NCI-H345 treated with DMSO at 0.1 percent for 48 hours (cell line): ENCODE measurements around the gene ETFA.

ENCODE experiments used
- DNase-seq: peaks from one replicate; lab custom pipeline; 2025; ENCODE audit not compliant: unreplicated experiment; lab: John Stamatoyannopoulos, UW

The ETFA gene

DNA sequence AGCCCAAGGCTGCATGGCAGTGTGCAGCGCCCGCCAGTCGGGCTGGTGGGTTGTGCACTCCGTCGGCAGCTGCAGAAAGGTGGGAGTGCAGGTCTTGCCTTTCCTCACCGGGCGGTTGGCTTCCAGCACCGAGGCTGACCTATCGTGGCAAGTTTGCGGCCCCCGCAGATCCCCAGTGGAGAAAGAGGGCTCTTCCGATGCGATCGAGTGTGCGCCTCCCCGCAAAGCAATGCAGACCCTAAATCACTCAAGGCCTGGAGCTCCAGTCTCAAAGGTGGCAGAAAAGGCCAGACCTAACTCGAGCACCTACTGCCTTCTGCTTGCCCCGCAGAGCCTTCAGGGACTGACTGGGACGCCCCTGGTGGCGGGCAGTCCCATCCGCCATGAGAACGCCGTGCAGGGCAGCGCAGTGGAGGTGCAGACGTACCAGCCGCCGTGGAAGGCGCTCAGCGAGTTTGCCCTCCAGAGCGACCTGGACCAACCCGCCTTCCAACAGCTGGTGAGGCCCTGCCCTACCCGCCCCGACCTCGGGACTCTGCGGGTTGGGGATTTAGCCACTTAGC is 29.6 kb upstream of the ETFA start:
- DNase-seq: no peak

DNA sequence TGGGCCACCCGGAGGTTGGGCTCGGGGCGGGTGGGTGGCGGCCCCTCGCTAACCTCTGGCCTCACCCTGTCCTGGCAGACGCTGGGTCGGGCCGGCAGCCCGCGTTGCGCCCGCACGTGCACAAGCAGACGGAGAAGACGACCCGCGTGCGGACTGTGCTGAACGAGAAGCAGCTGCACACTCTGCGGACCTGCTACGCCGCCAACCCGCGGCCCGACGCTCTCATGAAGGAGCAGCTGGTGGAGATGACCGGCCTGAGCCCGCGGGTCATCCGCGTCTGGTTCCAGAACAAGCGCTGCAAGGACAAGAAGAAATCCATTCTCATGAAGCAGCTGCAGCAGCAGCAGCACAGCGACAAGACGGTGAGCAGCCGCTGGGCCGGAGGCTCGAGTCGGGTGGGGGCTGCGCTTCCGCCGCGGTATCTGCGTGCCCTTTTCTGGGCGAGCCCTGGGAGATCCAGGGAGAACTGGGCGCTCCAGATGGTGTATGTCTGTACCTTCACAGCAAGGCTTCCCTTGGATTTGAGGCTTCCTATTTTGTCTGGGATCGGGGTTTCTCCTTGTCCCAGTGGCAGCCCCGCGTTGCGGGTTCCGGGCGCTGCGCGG is 29.0 kb upstream of the ETFA start:
- peak; percentile 9 for DNase-seq

DNA sequence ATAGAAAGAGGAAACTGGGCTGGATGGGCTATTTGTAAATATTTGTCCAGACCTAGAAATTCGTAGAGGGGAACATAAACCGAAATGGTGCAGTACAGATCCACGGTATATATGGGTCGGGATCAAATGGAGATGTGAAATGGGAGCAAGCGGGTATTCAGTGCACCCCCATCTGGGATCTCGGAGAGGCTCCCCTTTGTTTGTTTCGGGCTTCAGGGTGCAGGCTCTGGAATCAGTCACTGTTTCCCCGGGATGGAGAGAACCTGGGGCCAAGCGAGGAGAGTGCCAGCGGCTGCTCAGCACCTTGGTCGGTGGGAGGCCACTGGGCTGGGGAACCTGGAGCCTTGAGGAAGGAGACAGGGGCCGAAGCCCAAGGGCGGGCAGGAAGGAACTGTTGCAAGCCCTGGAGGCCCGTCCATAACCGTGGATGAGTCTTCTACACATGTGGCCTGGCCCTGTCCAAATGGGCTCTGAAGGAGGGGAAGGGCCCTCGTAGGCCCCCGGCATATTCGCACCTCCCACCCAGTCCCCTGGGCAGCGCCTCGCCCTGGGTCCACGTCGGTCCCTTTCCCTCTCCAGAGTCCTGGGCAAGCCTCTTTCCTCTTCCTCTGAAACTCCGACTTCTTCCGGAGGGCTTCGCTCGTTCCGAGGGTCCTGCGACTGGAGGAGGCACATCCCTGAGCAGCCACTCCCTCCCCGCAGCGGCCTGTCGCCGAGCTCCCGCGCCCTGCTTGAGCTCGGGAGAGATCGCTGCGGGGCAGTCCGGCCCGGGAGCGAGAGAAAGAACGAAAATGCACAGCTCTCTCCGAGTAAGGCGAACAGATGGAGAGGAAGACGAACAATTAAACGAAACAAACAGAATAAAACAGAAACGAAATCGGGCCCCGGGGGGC is 28.3 kb upstream of the ETFA start:
- no peak for DNase-seq

DNA sequence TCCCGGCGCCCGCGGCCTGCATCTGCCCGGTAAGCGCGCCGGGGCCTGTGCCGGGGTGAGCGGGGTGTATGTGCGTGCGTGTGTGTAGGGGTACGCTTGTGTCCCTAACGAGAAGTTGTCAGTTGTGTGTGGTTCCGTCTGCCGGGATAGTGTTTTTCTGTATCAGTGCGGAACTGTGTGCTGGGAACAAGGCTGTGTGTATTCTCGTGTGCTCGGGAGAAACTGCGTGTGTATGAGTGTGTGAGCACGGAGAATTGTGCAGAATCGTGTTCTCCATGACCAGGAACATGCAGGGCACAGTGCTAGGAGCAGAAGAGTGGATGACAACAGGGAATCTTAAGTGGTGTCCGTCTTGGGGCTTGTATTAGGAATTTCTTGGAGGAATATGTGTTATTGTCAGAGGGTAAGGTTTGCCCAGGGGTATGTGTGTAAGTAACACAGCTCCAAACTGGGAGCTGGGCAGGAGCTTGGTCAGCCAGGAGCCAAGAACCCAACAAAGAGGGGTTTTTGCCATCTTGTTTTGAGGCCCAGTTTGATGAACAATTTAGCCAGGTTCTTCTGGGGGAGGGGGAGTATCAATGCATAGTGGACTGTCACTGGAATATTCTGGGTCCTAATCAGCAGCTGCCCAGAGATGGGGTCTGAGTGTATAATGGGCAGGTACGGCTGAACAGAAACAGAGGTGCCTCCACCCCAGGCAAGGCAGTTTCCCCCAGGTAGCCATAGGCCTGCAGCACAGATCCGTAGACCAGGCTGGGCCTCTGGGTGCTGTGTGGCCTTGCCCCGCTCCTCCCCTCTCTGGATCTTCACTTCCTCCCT is 27.4 kb upstream of the ETFA start:
- no peak for DNase-seq

DNA sequence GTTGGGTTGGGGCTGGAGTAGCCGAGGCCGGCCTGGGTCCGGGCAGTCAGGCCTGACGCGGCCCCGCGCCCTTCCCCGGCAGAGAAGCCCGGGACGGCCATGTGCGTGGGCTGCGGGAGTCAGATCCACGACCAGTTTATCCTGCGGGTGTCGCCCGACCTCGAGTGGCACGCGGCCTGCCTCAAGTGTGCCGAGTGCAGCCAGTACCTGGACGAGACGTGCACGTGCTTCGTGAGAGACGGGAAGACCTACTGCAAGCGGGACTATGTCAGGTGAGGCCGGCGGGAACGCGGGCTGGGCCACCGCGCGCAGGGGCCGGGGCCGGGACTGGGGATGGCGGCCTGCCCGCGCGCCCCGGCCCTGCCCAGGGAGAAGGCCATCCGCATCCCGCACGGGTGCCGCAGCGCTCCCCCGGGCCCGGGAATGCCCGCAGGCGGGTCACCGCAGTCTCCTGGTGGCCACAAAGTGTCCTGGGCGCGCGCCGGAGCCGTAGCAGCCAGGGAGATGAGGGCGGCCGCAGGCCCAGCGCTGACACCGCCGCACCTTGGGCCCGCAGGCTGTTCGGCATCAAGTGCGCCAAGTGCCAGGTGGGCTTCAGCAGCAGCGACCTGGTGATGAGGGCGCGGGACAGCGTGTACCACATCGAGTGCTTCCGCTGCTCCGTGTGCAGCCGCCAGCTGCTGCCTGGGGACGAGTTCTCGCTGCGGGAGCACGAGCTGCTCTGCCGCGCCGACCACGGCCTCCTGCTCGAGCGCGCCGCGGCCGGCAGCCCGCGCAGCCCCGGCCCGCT is 26.6 kb upstream of the ETFA start:
- DNase-seq: no peak

DNA sequence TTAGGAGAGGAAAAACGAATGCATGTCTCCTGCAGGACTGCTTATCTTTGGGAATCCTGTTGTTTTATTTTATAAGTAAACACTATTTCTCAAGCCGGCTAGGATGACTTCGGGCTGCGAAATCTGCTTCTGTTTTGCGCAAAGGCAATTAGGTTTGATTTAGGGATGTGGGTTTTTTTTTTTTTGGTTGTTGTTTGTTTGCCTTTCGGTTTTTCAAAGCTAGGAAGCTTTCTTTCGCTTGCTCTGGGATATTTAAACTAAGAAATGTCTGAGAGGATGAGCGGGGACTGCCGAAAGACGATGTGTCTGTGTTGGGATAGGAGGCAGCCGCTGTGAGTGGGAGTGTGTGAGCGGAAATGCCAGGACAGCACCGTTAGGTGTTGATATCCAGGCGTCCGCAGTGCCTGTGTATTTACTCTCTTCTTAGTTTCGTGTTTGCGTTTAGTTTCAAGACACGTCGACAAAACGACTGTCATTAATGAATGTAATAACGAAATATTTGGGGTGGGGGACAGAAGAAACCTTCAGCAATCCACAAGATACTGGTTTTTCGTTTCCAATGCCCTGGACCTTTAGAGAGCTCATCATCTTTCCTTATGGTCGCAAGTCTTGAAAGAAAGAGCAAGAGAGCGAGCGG is 25.9 kb upstream of the ETFA start:
- DNase-seq: no peak

DNA sequence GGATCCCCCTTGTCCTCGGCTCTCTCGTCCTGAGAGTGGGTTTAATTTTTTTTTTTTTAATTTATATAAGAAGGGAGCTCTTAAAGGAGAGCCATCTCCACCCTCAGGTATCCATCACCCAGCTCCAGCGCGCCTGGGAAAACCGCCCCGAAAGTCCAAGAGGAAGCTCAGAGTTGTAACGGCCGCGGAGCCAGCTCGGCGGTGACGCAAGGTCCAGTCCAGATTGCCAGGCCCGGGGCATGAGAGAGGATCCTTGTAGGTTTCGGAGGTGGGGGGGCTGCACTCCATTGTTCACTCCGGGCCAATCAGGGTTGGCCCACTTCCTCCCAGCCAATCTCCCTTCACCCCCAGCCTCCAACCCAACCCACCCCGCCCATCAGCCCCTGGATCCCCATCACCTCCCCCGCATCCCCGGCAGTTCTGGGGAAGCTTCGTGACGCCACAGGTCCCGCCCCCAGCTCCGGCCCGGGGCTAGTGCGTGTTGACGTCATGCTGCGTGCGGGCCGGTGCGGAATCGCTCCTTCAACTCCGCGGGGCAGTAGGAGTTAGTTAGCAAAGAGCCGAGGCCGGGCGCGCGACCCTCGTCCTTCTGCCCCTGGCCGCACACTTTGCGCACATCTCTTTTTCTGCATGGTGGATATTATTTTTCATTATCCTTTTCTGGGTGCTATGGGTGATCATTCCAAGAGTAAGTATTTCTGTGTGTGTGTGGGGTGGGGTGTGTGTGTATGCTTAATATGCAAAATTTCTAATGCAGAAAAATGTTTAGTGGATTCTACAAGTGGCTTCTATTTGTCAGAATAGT is 25.2 kb upstream of the ETFA start, which contains the start of gene ISL2:
TSS of gene ISL2 (plus strand) at position 520 of the 805 bp plus-strand sequence. CDS start at position 631, 111 bp downstream.
- no peak for DNase-seq

DNA sequence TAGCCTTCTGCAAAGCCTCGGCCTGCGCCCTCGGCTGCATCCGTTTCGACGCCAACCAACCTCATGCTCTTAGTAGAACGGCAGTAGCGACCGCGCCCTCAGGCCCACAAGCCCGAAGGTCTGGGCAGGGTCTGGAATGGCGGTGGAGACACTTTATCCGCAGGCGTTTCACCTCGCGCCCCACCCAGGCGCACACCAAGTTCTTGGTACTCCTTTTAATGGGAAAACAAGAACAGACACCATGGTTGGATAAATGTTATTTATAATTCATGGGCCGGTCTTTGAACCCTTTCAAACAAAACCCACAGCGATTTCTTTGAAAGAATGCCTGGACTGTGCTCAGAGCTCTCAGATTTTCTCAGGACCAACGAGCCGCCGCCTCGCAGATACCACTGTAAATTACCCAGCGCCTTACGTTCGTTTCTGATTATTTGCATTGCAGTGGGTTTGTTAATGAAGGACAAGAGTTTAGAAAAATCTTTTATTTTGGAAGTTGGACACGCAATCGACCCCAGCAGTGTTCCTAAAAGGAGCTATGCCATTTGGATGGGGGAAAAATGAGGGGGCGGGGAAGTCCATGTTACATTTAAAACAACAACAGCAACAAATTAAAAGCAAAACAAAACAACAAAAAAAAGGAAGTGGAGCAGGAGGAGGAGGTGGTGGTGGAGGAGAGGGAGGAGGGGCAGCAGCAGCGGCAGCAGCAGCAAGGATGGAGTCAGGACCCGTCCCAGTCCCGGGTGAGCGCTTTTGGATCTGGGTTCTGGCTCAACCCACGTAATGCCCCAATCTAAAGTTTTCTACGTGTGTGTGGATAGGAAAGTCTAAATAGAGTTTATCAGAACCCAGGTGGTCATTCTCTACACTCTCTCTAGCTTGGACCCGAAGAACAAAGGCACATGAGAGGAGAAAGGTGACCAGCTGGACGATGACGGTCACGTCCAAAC is 24.3 kb upstream of the ETFA start:
- no peak for DNase-seq

DNA sequence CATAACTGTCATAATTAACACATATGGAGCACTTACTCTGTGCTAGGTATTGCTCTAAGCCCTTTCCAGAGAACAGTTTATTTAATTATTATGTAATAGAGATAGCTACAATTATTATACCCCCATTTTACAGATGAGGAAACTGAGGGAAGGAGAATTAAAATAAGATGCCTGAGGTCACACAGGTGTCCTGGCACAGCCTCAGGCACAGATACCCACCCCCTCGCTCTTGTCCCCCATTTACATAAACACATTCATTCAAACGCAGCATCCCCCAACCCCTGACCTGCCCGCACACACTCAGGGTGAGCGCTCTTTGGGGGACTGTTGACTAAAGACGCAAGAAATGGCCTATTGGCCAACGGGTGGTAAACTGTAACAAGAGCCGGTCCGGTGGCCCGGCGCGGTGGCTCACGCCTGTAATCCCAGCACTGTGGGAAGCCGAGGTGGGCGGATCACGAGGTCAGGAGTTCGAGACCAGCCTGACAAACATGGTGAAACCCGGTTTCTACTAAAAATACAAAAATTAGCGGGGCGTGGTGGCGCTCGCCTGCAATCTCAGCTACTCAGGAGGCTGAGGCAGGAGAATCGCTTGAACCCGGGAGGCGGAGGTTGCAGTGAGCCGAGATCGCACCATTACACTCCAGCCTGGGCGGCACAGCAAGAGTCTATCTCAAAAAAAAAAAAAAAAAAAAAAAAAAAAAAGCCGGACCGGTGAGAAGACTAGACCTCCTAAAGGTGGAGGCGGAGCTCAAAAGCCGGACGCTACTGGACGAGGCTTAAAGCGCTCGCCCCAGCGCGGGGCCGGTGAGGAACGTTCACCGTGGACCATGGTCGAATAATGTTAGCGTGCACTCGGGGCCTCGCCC is 23.4 kb upstream of the ETFA start:
- no peak for DNase-seq

DNA sequence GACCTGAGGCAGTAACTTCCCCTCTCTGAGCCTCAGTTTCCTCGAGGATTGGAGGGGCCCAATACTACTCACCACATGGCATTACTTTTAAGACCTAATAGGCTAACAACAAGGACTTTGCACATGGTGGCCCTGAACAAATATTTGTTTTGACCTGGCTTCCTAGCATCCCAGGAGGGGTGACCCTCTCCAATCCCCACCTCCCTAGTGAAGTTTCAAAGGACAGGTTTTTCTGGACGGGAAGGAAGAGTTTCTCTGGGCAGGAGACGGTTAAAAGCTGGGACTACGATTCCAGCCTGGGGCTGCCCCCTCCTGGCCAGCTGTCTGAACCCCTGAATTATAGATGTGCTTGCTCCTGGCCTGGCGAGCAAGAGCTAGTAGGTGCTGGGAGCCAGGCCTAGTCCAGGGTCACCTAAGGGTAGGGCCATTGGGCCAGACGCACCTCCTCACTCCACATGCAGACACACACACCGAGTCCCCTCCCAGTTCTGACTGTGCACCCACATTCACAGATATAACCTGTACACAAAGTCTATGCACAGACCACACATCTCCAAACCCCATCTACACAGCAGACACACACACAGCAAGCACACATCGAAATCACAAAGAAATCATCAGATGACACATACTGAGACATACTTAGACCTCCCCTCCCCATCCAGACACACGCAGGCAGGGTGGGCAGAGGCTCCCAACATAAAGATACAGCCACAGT is 22.6 kb upstream of the ETFA start:
- no peak for DNase-seq

DNA sequence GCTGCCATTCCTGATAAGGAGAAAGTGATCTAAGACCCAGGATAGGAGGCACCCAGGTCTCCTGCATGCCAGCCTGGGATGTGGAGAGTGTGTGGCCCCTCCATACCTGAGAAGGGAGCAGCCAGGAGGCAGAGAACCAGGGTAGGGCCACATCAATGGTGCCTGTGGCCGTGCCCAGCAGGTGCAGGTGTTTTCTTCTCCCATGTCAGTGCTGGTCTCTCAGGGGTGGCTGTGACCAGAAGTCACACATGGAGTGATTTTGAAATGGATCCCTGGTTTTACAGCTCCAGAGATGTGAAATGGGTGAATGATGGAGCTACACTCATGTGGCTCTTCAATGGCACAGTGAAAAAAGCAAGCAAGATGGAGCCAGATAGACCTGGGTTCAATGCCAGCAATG is 22.0 kb upstream of the ETFA start:
- no peak for DNase-seq

DNA sequence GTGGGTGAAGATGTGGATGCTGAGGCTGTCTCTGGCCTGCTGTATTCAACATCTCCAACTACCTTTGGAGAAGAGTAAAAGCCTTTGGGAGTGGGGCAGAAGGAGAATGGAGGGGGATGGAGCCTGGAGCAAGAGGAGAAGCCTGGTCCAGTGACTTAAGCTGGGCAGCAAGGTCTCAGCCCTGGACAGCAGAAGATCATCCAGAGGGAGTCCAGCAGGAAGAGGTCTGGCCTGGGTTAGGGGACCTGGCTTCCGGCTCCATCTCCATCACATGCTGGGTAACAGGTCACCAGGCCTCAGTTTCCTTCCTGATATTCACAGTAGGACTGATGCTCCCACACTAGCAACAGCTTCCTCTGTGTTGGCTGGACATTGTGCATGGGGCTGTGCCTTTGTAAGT is 21.5 kb upstream of the ETFA start:
- no peak for DNase-seq

DNA sequence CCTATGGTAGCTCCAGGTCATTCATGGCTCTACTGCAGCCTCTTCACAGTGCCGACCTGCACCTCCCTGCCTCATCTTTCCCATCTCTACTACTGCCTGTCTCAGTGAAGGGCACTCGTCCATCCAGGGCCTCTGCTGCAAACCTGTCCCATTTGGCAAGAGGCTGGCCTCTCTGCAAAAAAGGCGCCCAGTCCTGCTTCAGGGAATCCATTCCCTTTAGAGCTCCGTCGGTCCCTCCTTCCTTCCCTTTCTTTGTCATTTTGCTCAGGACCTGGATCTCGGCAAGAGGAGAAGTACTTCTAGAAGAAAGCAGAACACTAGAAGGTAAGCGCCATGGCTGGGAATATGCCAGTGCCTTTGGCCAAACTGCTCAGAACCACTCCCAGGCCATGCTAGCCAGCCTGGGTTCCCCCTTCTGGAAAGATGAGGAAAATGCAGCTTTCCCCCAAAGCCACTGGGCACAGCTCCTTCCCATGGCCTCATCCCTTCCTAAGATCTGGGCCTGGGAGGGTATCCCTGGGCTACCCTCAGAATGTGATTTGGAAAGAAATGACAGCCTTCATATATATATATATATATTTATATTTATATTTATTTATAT is 18.9 kb upstream of the ETFA start:
- no peak for DNase-seq

DNA sequence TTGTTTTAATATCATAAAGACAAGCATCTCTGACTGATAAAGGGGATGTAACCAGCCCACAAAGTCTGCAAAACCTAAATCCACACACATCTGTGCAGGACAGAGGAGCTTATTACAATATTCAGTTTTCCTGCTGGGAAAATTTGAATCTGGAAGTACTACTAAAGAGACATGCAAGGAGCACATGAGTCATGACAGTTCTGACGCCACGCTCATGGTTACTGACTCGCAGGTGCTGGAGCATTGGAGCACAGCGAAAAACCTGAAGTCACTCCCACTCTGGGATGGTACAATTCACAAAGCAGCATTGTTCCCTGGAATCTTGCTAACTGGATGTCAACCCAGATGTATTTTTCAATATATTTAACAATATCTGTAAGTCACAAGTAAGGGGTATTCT is 17.7 kb upstream of the ETFA start:
- no peak for DNase-seq

DNA sequence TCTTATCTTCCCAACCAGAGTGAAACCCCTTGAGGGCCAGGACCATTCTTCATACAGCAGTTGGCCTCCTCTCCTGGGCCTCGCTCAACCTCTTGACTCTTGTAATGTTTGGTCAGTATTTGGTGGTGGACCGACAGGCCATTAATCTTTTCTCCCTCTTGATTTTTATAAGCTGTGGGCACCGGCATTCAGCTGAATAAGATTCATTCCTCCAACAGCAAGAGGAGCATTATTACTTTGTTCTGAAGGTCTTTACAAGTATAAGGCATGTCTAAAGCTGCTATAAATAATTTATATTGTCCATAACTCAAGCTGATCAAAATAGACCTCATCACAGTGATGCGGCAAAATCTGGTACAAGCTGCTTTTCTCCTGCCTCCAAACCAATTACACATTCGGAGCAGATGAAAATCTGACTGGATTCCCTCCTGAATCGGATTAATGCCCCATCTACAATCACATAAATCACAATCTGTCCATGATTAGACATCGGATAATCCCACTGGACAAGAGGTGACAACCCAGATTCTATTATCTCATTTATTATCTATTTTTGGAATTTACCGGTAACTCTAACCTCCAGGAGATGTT is 16.9 kb upstream of the ETFA start:
- no peak for DNase-seq
